ENCODE results near the gene TGM1.
"Not testable (repeated sequence)": the region's sequence is repeated elsewhere in the genome, so short reads cannot be mapped to it uniquely, and the experiment has no call there.

TGM1 gene

DNA sequence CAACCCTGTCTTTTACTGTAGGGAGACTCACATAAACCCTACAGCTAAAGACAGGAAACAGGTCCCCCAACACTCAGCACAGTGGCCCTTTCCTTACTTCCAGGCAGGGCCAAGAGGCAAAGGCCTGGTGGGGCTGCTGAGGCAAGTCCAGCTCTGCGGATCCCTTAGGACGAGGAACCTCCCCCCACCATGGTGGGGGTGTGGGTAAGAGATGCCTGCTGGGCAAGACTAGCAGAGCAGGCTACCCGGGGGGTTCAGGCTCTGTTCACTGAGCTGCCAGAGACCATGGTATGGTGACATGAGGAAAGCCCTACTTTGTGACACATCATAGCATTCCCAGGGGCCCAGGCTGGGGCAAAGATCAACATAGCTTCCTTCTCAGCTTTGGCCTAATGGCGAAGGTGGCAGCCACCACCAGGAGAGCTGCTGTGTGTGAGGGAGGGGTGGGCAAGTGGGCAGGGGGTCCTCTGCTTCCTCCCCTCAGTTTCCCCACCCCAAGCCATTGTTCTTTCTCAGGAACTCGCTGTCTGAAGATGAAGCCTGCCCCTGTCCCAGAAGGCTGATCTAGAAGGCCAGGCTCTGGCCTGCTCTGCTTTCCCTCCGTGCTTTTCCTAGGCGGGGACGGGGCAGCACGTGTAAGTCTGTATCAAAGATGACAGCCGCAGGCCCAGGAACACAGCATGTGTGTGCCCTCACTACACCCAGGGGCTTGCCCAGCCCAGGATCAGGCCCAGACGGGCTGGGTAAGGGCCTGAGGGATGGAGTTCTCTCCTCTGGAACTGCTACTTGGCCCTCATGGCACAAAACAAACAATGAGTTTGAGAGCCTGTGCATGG is 10.5 kb downstream of the TGM1 start:
- DNase-seq, result no peak

- DNase-seq, result peak; percentile 42 to 73 (median 57)
These were observed 11.1 kb downstream of the TGM1 start for GRCh38 chr14:24251880-24252288.

DNA sequence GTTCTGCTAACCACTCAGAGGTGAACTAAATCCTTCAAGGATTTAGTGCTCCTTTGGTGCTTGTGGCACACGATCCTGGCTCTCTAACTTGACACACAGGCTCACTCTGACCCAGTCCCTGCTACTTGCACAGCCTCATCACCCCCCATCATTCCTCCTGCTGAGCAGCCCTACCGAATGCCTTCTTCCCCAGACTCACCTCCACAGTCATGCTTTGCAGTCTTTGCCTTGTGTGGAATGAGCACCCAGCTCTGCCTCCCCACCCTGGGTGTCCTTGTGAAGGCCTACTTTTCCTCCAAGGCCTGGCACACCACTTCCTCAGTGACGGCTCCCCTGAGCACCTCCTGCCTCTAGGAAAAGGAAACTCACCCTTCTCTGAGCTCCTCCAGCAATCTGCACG is 12.6 kb downstream of the TGM1 start:
- no peak for DNase-seq

DNA sequence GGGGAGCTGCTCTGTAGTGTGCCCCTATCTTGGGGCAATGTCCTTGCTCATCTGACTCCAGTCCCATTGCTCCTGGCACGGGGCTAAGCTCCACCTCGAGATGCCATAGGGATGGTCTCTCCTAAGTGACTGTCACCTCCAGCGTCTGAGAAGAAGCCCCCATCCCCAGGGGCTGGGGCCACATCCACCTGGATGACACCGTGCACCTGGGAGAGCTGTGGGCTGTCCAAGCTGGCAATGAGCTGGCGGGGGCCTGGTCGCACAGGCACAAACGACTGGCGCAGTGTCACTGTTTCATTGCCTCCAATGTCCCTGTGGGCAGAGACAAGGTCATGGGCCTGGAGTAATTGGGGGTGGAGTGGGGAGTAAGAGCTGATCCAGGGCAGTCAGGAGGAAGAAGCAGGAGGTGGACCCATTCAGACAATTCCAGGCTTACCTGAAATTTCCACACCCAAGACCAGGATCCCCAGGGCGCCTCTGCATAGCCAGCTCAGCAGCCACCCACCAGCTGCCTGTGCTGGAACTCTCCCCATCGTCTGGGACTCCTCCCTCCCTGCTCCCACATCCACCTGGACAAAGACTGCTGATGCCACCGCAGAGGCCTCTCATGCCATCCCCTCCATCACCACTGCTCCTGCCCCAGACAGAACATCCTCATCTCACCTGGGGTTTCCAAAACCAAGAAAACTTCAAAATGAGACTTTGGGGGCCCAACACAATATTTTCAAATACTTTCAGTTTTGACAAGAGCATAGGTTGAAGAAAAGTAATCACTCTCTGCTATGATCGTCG is 13.6 kb downstream of the TGM1 start:
- no peak for DNase-seq

DNA sequence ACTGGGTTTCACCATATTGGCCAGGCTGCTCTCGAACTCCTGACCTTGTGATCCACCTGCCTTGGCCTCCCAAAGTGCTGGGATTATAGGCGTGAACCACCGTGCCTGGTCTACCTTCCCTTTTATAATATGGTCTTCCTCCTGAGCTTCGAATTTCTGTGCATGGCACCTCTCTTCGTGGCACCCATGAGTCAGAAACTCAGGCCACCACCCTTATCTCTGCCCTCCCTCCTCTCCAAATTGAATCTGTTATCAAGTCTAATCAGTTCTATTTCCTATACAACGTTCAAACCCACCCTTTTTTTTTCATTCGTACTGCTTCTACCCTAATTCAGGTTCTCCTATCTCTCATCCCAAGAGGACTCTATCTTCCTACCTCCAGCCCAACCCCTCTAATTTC is 15.6 kb downstream of the TGM1 start:
- DNase-seq, result no peak

- DNase-seq, result peak; percentile 66 to 85 (median 74)
These were observed 16.2 kb downstream of the TGM1 start for GRCh38 chr14:24246765-24247212.

GRCh38 chr14:24245350-24245749 is 17.6 kb downstream of the TGM1 start:
- DNase-seq, result not testable (repeated sequence)

DNA sequence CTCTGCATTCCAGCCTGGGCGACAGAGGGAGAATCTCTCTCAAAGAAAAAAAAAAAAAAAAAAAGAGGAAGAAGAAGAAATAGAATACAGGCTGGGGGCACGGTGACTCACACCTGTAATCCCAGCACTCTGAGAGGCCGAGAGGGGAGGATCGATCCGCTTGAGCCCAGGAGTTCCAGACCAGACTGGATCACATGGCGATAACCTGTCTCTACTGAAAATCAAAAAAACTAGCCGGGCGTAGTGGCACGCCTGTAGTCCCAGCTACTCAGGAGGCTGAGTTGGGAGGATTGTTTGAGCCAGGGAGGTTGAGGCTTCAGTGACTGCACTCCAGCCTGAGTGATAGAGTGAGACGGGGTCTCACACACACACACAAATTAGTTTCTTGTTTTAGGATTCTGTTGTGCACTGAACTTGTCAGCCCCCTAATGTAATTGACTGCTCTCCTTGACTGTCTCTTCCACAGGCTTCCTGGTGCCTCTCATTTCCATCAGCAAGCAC is 19.6 kb downstream of the TGM1 start:
- peak; percentile 66 to 76 (median 72) for DNase-seq

- peak; percentile 95 to 98 (median 96) for DNase-seq
These were observed 21.0 kb downstream of the TGM1 start for GRCh38 chr14:24241829-24242443.

DNA sequence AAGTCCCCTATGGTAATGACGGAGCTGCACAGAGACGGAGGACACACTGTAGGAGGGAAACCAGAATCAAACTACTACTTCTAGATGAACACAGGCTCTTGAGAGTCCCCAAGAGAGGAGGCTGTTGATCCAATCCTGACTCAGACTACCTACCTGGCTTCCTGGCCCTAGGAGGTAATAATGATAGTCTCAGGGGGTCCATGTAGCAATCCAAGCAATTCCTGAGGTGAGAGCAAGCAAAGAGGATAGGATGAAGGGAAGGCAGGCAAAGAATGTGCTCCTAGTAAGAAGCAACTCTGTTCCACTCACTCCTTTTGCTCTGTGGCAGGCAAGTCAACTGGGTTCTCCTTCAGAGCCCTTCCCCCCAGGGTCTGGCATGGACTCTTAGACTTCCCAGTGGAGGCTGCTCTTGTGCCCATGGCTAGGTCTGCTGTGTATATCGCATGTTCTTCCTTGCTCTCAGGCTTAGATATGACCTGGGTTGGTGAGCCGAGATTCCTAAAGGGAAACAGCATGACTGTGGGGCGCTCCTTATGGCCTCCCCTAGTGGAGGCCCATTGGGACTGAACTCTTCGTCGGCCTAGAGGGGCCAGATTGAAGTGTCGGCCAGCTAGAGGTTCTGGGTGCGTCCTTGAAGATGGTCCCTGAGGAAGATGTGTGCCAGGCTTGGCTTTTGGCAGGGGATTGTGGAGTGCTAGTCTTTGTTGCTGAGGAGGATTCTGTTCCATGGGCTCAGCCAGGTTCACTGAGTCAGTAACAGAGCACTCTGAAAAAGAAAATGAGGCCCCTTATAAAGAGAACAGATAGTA is 22.7 kb downstream of the TGM1 start:
- no peak for DNase-seq

DNA sequence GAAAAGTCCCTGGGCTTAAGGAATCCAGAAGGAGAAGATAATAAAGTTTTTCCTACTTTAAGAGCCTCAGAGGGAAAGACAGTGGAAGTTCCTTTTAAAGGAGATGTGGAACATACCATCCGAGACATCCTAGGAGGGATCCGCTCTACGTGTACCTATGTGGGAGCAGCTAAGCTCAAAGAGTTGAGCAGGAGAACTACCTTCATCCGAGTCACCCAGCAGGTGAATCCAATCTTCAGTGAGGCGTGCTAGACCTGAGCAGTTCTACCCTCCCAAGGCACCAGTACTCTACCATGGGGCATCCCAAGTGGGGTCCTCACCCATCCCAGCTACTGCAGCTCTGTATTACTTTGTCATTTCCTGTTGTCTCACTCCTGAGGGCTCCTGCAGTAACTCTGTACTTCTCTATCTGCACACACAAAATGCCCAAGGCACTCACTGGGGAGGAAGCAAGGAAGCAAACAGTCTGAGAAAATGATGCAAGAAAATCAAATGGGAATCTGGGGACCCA is 24.4 kb downstream of the TGM1 start:
- DNase-seq, result no peak

DNA sequence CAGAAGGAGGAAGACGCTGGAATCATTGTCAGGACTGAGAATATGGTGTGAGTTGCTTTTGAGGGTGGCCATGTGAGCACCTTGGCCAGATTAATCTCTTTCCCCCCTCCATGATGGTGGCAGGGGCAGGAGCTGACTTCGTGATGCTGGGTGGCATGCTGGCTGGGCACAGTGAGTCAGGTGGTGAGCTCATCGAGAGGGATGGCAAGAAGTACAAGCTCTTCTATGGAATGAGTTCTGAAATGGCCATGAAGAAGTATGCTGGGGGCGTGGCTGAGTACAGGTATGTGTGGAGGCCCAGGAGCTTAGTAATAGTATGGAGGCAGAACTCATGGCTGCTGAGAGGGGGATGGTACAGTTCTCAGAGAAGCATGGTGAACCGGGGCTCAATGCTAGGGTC is 24.9 kb downstream of the TGM1 start:
- peak in 1 of 3 donors; percentile 32 for DNase-seq

GRCh38 chr14:24237463-24237955 is 25.5 kb downstream of the TGM1 start:
- DNase-seq, result no peak

DNA sequence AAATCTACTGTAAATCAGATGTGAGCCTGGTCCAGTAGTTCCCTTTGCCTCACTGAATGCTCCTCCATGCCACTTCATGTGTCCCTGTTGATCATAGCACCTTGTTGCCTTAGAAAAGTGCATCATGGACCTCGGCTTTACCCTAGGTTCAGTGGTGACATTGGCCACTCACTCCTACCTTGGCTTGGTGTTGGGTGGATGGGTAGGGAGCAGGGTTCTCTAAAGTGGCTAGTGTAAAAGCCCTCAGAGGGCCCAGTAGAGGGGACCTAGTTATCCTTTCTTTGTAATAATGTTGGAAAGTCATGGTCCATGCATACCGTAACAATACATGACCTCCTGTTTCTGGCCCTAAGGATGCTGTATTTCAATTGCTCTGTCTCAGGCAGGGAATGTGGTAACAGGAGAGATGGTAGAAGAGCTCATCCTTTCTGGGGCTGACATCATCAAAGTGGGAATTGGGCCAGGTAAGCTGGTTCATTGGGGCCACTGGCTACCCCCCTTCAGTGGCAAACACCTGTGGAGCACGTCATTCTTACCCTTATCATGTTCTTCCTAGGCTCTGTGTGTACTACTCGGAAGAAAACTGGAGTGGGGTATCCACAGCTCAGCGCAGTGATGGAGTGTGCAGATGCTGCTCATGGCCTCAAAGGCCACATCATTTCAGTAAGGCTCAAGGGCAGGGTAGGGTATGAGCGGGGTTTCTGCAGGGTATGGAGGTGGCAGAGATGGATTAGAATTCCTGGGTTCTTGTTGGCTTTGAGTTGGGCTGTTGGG is 26.1 kb downstream of the TGM1 start:
- DNase-seq, result no peak

- no peak for DNase-seq
These were observed 26.9 kb downstream of the TGM1 start for GRCh38 chr14:24235804-24236688.

DNA sequence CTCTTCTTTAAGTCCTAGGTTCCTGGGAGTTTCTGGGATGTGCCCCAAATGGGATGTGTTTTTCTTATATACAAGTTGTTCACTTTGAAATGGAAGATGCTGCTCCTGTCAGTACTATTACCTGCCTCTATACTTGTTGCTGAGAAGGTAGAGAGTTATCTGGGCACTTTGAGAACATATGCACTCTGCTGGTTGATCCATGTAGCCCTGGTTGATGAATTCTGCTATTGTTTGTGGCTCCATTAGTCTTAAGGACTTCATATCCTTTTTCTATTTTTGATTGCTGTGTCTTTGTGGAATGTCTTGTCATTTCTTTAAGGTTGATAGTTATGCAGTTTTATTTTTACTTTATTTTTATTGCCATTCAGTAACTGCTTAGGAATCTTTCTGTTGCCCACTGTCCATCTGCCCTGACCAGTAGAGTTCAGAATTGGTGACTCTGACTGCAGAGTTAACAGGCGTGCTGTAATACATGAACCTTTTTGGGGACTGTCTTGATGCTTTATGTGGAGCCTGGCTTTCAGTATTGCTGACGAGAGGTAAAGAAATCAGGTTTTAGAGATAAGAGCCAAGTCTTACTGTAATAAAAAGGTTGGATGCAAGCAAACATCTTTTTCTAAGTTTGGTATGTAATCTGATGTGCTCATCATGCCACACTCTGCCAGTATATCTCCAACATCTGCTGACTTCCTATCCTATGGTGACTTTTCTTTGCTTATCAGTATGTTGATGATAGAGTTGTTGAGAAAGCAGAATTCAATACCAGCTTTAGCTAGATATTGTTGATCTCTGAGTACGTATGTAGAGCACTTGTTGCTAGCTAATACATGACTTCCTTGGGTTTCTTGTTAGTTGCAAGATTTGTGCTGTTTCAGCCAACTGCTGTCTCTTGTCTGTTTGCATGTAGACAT is 28.6 kb downstream of the TGM1 start:
- DNase-seq, result no peak

DNA sequence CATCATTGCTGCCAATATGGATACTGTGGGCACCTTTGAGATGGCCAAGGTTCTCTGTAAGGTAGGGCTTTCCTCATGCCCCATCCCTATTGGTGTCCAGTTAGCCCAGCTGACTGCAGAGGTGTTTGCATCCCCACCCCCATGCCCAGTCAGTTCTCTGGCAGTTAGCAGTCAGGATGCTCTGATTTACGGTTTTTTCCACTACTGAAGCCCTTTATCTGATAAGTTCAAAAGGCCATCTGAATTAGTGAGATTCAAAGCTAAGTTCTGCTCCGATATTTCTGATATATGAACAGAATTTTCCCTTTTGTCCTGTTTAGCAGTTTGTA is 29.5 kb downstream of the TGM1 start:
- no peak for DNase-seq

- DNase-seq, result peak; percentile 34 to 78 (median 72)
These were observed 30.1 kb downstream of the TGM1 start, which contains the start of gene GMPR2 for GRCh38 chr14:24232645-24233537. GMPR2 (plus strand) TSS chr14:24232929; CDS start chr14:24233254, 325 bp downstream.

Measured in suppressor macrophage treated with lipopolysaccharide for 1 hour (primary cell).